GM12878 (cell line): Measurements from ENCODE around the gene MDC1. TPM values are rescaled to one million over a fixed set of nuclear protein-coding genes. Genes with fewer than 3 reads are reported as not detected.

Experiments used
- ATF7 ChIP-seq: fragments of 450-650 bp; IDR thresholded peaks from 2 replicates; pipeline ENCODE4 v1.6.1; 2016; ENCODE audit warnings: low read depth, mild to moderate bottlenecking
- CBX5 ChIP-seq: sonication (generic); IDR thresholded peaks from 2 replicates; pipeline ENCODE4 v1.6.1; 2016; ENCODE audit warnings: low read depth, moderate library complexity, mild to moderate bottlenecking, inconsistent platforms
- CHD1 ChIP-seq: IDR thresholded peaks from 2 replicates; pipeline ENCODE4 v1.6.1; 2012; ENCODE audit warnings: low read depth, low read length, improper control_type of control experiment
- EP300 ChIP-seq, 2 experiments: fragments of 150-350 bp in 1 of 2; IDR thresholded peaks; 2 replicates each; pipeline ENCODE4 v1.6.1; 2011 to 2012; ENCODE audit warnings: low read depth in 2 of 2, low read length in 2 of 2, borderline replicate concordance in 1 of 2, improper control_type of control experiment in 1 of 2, inconsistent platforms in 1 of 2; ENCODE audit not compliant: control insufficient read depth in 1 of 2
- ESRRA ChIP-seq: IDR thresholded peaks from 2 replicates; pipeline ENCODE4 v1.6.1; 2012; ENCODE audit warnings: mild to moderate bottlenecking, low read length, improper control_type of control experiment
- ETV6 ChIP-seq, 2 experiments: fragments of 450-650 bp in 1 of 2; IDR thresholded peaks in 1 of 2; conservative IDR thresholded peaks in 1 of 2; 2 replicates each; pipeline ENCODE4 v1.6.1; 2014; ENCODE audit warnings: antibody characterized with exemption in 1 of 2, borderline replicate concordance in 1 of 2, low read depth in 1 of 2, mild to moderate bottlenecking in 1 of 2, moderate library complexity in 1 of 2
- PML ChIP-seq: IDR thresholded peaks from 2 replicates; pipeline ENCODE4 v1.6.1; 2012; ENCODE audit warnings: low read length, inconsistent platforms
- SMARCA5 ChIP-seq: fragments of 450-650 bp; IDR thresholded peaks from 2 replicates; pipeline ENCODE4 v1.6.1; 2017; ENCODE audit warnings: mild to moderate bottlenecking
- SRF ChIP-seq, 2 experiments: IDR thresholded peaks; 2 replicates each; pipeline ENCODE4 v1.6.1; 2011; ENCODE audit warnings: low read depth in 2 of 2, low read length in 2 of 2, mild to moderate bottlenecking in 1 of 2, moderate library complexity in 1 of 2
- ZSCAN29 ChIP-seq: fragments of 450-650 bp; IDR thresholded peaks from 2 replicates; pipeline ENCODE4 v1.6.1; 2017; ENCODE audit warnings: mild to moderate bottlenecking, moderate library complexity
- ZZZ3 ChIP-seq: IDR thresholded peaks from 2 replicates; pipeline ENCODE4 v1.6.1; 2011; ENCODE audit warnings: low read depth; ENCODE audit not compliant: control insufficient read depth, insufficient read length
- polyA plus RNA-seq, 11 experiments: library from polyadenylated mRNA; depleted of rRNA in 4 of 11; unstranded in 6 of 11; stranded (reverse) in 5 of 11; fragments of >200 nt; fragmentation: Nextera tagmentation in 4 of 11; fragmentation: Illumina TruSeq in 1 of 11; extraction: Ambion mirVana in 4 of 11; extraction: Trizol in 1 of 11; gene quantifications; 1 replicate in 1 of 11; 2 replicates in 10 of 11; pipeline versions ENCODE4 v1.2.1 to v1.2.3, GENCODE V29; 2011 to 2016; ENCODE audit warnings: inconsistent platforms in 2 of 11, missing spikeins in 2 of 11, low read depth in 1 of 11
- total RNA-seq, 4 experiments: library from RNA; depleted of rRNA in 3 of 4; stranded (reverse); fragments of >200 nt in 3 of 4; fragmentation: Illumina TruSeq in 1 of 4; extraction: Trizol in 1 of 4; gene quantifications; 2 replicates each; pipeline versions ENCODE4 v1.2.1 to v1.2.3, GENCODE V29; 2013 to 2021
- TF ChIP-seq, protein P1 (sequence below): IDR thresholded peaks from 2 replicates; pipeline ENCODE4 v1.6.1; 2012; ENCODE audit warnings: mild to moderate bottlenecking, low read depth, low read length
- TF ChIP-seq, protein P2 (sequence below): fragments of 450-650 bp; IDR thresholded peaks from 2 replicates; pipeline ENCODE4 v1.6.1; 2017; ENCODE audit warnings: mild to moderate bottlenecking, low read depth, inconsistent platforms; ENCODE audit not compliant: poor library complexity, severe bottlenecking
- TF ChIP-seq, protein P3 (sequence below): fragments of 150-350 bp; IDR thresholded peaks from 2 replicates; pipeline ENCODE4 v1.6.1; 2014; ENCODE audit warnings: mild to moderate bottlenecking, low read depth, low read length
- TF ChIP-seq, protein P4 (sequence below): fragments of 150-350 bp; IDR thresholded peaks from 2 replicates; pipeline ENCODE4 v1.6.1; 2016; ENCODE audit warnings: low read depth, low read length

MDC1 gene
- total and polyA plus RNA-seq, 10 of the 15 experiments (the other 5 are each of a cell fraction or from before 2014, with no cell fraction given): 5.1 to 62.5 (median 22.4) TPM

DNA sequence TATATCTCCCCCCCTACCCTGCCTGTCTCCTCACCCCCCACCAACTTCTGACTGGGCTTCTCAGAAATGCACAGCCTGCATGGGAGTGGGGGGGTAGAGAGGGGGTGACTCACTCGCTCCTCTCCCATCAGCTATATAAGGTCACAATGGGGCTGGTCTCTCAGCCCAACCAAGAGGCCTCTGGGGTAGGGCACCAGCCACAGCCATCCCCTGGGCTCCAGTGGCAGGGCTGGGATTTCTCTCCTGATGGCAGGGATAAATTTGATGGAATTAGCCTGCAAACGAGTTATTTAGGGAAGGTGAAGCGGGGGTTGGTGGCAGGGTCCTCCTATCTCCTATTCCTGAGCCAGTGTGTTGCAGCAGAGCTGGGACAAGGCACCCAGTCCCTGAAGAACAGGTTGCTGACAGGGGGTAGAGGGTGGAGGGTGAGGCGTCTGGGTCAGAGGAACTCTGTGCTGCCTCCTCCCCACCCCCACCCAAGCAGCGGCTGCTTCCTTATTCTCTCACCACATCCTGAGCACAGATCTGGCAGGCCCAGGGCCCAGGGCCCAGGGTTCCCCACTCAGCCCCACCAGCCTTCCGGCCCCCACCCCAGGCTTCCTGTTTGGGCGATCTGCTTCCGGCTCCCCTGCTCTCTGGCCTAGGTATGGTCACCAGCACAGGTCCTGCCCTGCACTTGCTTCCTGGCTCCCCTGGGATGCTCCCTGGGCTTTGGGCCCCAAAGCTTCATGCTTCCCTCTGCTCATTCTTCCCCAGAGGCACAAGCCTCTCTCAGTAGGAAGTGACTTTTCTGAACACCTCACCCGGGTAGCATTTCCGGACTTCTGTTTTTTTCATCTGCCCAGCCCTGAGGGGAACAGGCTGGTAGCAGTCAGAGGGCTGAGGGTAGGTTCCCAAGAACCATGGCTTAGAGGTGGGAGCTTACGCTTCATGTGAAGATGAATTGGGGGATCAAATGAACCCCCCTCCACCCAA, 34.7 kb downstream of the MDC1 start (continued):
- TF ChIP-seq CBX5 (no peak), SMARCA5 (peak; percentile 82; the same call in 1 of the 2 replicates), ZZZ3 (no peak), CHD1 (0 out of 2 replicates have a peak, but pooled peaks have one; percentile 36), PML (no peak), ETV6 (conservative IDR thresholded peaks at IDR 0.05 in 1 of 2, IDR thresholded peaks at IDR 0.05 in 1 of 2; ENCODE audit: borderline replicate concordance in 1 of 2, low read depth in 1 of 2) (peak; percentile 74 to 98; a peak in 3 of 4 replicates), ESRRA (no peak), EP300 (IDR thresholded peaks at IDR 0.05; ENCODE audit: borderline replicate concordance in 1 of 2, control insufficient read depth in 1 of 2, low read depth in 2 of 2, low read length in 2 of 2) (peak; percentile 3 to 57; a peak in 2 of 4 replicates), SRF (IDR thresholded peaks at IDR 0.05; ENCODE audit: low read depth in 2 of 2, low read length in 2 of 2) (peak; percentile 67 to 74), ATF7 (peak; percentile 75), ZSCAN29 (no peak)
- TF ChIP-seq, protein P1, sequence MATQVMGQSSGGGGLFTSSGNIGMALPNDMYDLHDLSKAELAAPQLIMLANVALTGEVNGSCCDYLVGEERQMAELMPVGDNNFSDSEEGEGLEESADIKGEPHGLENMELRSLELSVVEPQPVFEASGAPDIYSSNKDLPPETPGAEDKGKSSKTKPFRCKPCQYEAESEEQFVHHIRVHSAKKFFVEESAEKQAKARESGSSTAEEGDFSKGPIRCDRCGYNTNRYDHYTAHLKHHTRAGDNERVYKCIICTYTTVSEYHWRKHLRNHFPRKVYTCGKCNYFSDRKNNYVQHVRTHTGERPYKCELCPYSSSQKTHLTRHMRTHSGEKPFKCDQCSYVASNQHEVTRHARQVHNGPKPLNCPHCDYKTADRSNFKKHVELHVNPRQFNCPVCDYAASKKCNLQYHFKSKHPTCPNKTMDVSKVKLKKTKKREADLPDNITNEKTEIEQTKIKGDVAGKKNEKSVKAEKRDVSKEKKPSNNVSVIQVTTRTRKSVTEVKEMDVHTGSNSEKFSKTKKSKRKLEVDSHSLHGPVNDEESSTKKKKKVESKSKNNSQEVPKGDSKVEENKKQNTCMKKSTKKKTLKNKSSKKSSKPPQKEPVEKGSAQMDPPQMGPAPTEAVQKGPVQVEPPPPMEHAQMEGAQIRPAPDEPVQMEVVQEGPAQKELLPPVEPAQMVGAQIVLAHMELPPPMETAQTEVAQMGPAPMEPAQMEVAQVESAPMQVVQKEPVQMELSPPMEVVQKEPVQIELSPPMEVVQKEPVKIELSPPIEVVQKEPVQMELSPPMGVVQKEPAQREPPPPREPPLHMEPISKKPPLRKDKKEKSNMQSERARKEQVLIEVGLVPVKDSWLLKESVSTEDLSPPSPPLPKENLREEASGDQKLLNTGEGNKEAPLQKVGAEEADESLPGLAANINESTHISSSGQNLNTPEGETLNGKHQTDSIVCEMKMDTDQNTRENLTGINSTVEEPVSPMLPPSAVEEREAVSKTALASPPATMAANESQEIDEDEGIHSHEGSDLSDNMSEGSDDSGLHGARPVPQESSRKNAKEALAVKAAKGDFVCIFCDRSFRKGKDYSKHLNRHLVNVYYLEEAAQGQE: 0 out of 2 replicates have a peak, but pooled peaks have one; percentile 22
- TF ChIP-seq, protein P2, sequence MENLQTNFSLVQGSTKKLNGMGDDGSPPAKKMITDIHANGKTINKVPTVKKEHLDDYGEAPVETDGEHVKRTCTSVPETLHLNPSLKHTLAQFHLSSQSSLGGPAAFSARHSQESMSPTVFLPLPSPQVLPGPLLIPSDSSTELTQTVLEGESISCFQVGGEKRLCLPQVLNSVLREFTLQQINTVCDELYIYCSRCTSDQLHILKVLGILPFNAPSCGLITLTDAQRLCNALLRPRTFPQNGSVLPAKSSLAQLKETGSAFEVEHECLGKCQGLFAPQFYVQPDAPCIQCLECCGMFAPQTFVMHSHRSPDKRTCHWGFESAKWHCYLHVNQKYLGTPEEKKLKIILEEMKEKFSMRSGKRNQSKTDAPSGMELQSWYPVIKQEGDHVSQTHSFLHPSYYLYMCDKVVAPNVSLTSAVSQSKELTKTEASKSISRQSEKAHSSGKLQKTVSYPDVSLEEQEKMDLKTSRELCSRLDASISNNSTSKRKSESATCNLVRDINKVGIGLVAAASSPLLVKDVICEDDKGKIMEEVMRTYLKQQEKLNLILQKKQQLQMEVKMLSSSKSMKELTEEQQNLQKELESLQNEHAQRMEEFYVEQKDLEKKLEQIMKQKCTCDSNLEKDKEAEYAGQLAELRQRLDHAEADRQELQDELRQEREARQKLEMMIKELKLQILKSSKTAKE: no peak
- TF ChIP-seq, protein P3, sequence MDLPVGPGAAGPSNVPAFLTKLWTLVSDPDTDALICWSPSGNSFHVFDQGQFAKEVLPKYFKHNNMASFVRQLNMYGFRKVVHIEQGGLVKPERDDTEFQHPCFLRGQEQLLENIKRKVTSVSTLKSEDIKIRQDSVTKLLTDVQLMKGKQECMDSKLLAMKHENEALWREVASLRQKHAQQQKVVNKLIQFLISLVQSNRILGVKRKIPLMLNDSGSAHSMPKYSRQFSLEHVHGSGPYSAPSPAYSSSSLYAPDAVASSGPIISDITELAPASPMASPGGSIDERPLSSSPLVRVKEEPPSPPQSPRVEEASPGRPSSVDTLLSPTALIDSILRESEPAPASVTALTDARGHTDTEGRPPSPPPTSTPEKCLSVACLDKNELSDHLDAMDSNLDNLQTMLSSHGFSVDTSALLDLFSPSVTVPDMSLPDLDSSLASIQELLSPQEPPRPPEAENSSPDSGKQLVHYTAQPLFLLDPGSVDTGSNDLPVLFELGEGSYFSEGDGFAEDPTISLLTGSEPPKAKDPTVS: no peak
- TF ChIP-seq, protein P4, sequence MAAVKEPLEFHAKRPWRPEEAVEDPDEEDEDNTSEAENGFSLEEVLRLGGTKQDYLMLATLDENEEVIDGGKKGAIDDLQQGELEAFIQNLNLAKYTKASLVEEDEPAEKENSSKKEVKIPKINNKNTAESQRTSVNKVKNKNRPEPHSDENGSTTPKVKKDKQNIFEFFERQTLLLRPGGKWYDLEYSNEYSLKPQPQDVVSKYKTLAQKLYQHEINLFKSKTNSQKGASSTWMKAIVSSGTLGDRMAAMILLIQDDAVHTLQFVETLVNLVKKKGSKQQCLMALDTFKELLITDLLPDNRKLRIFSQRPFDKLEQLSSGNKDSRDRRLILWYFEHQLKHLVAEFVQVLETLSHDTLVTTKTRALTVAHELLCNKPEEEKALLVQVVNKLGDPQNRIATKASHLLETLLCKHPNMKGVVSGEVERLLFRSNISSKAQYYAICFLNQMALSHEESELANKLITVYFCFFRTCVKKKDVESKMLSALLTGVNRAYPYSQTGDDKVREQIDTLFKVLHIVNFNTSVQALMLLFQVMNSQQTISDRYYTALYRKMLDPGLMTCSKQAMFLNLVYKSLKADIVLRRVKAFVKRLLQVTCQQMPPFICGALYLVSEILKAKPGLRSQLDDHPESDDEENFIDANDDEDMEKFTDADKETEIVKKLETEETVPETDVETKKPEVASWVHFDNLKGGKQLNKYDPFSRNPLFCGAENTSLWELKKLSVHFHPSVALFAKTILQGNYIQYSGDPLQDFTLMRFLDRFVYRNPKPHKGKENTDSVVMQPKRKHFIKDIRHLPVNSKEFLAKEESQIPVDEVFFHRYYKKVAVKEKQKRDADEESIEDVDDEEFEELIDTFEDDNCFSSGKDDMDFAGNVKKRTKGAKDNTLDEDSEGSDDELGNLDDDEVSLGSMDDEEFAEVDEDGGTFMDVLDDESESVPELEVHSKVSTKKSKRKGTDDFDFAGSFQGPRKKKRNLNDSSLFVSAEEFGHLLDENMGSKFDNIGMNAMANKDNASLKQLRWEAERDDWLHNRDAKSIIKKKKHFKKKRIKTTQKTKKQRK: no peak
